DMS53 treated with DMSO at 0.1 percent for 48 hours (cell line): Measurements from ENCODE around the gene VWC2L.

ENCODE experiments used
- DNase-seq: peaks from one replicate; lab custom pipeline; 2025; ENCODE audit not compliant: unreplicated experiment; lab: John Stamatoyannopoulos, UW

The VWC2L gene

GRCh38 chr2:214579035-214579434 is 168.2 kb downstream of the VWC2L start:
- DNase-seq, result no peak

DNA sequence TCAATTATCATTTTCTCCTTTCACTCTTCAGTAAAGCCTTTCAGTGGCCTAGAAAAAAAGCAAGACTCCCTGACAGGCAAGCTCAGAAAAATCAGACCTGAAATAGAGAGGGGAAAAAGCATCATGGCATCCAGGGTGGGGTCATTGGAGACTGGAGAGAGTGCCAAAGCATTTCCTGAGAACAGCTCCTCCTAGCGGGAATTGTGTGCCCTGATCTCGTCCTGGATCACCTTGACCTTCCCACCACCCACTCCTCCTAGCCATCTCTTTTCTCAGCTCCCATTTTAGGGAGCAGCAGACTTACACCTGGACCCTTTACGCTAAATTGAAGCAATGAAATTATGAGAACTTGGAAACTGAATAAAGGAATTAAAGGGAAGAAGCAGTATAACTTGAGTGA is 176.6 kb downstream of the VWC2L start:
- DNase-seq, result no peak

DNA sequence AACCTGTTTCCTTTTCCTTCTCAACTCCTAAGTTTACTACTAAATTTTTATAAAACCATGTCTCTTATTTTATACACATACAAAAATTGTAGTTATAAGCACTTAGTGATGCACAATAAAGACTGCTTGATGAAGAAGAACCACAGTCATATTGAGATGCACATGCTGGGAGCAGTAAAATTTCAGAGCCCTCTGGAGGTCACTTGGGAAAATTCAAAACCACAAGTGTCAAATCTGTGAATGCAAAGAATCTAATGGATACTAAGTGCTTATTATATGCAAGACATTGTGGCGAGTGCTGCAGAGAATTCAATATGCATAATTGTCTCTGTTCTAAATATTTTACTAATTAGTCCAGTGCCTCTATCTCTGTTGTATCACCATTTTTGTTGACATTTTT is 180.5 kb downstream of the VWC2L start:
- no peak for DNase-seq

DNA sequence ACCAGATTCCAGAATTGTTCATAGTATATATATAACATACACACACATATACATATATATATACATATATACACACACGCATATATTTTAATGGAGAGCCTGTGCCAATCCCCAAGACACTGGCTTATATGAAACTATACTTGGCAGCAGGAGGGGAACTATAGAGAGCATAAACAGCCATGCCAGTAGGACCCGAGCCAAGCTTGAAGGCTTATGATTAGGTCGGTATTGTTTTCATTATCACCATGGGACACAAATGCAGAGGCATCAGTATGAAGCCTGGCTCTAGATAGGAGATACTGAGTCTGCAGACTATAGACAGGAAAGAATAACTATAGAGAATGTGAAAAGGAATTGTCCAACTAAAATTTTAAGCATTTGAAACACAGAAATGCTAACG is 181.2 kb downstream of the VWC2L start:
- DNase-seq, result no peak

DNA sequence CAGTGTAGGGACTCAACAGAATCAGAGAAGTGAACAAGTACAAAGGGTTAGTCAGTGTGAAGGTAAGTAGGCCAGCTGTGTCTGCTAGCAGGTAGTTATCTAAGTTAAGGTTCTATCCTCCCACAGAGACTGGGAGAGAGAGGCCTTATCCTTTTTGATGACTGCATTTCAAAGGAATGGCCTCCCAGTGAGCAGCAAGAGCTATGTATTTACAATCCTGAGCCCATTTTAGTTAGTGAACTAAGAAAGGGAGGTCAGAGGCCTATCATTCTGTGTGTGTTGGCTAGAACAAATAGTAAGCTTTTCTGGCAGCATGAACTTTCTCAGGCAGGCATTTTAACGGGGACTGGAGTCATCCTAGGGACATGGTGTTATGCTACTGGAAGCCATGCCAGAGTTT is 182.9 kb downstream of the VWC2L start:
- DNase-seq, result no peak

GRCh38 chr2:214601852-214602633 is 191.2 kb downstream of the VWC2L start:
- no peak for DNase-seq

DNA sequence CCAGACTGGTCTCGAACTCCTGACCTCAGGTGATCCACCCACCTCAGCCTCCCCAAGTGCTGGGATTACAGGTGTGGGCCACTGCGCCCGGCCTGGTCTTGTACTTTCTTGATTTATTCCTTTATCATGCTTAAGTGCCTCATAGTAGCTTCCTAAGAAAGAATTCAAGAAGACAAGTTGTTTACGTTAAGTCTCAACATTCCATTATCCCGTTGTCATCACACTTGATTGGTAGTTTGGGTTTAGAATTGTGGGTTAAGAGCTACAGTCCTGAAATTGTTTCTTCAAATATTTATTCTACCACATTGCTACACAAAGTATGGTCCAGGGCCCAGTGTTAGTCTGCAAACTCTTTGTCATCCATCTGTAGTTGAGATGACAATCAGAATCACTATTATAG is 194.0 kb downstream of the VWC2L start:
- no peak for DNase-seq

- no peak for DNase-seq
These were observed 196.2 kb downstream of the VWC2L start for GRCh38 chr2:214607051-214607450.

DNA sequence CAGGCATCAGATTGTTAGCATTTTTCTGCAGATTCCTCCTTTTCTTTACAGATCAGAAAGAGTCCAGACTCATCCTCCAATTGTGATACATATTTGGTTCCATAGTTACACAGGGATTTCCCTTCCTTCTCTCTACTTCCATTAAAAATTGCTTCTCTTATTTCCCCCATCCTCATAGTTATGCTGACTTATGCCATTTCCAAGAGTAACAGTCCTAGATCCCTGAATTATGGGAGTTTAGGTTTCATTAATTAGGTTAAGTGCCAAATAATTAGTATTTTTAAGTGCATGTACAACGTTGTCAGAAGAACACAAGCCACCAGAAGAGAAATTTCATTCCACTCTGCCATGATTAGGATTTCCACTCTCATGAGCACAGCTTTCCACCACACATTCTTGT is 200.2 kb downstream of the VWC2L start:
- DNase-seq, result no peak

DNA sequence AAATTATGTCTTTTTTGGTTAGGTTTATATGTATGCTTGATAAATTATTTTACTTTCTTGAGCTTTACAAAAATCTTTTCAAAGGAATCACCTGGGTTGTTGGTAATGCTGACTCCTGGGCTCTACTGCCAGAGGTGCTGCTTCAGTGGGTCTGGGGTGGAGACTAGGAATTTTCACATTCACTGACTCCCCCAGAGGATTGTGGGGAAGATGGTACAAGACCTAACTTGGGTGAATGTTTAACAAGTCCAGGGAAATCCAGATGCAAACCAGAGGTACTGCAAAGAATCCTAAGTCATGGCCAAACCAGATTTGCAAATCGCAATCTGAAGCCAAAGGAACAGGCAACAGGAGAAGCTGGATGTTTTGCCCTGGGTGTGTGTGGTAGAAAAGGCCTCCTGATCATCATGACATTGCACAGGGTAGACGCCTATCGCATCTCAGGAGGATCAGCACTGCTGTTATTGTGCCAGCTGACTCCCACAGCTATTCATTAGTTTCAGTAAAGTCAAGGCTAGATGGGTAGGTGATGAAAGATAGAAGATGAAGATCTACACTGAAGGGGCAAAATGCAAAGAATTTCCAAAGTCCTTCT is 213.4 kb downstream of the VWC2L start:
- no peak for DNase-seq

DNA sequence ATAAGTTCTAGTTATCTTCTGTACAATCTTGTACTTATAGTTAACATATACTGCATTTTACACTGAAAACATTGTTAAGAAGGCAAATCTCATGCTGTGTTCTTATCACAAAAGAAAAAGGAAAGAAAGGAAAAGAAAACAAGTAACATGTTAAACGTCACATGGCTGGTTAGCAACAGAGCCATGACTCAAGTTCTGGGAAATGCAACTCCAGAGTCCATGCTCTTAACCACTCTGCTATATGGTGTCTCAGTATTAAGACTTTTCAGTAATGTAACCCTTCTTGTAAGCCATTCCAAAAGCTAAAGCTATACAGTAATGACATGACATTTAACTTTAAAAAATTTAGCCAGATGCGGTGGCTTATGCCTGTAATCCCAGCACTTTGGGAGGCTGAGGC is 217.2 kb downstream of the VWC2L start:
- no peak for DNase-seq
